ENCODE measurements around the gene XRN1.

XRN1 gene

GRCh38 chr3:142470826-142471225, 23.0 kb upstream of the XRN1 start:
- TF ChIP-seq CTCF (conservative IDR thresholded peaks at IDR 0.05; ENCODE audit: control insufficient read depth, insufficient read depth, low read depth, low read length): no peak
- no peak overlapping the region for H3K4me3 ChIP-seq (ENCODE audit: control insufficient read depth, low read depth, low read length)
- no peak for DNase-seq (ENCODE audit: low read depth)

- TF ChIP-seq CTCF (conservative IDR thresholded peaks at IDR 0.05; ENCODE audit: control insufficient read depth, insufficient read depth, low read depth, low read length): no peak
- no peak for DNase-seq (ENCODE audit: low read depth)
- H3K4me3 ChIP-seq (ENCODE audit: control insufficient read depth, low read depth, low read length): no peak overlapping the region
Measured at GRCh38 chr3:142468456-142468855, 20.6 kb upstream of the XRN1 start.

GRCh38 chr3:142467768-142468167, 19.9 kb upstream of the XRN1 start:
- no peak overlapping the region for H3K4me3 ChIP-seq (ENCODE audit: control insufficient read depth, low read depth, low read length)
- TF ChIP-seq CTCF (conservative IDR thresholded peaks at IDR 0.05; ENCODE audit: control insufficient read depth, insufficient read depth, low read depth, low read length): no peak
- no peak for DNase-seq (ENCODE audit: low read depth)

GRCh38 chr3:142460689-142461088, 12.9 kb upstream of the XRN1 start:
- H3K4me3 ChIP-seq (ENCODE audit: control insufficient read depth, low read depth, low read length): no peak overlapping the region
- DNase-seq (ENCODE audit: low read depth): no peak
- no peak for TF ChIP-seq CTCF (conservative IDR thresholded peaks at IDR 0.05; ENCODE audit: control insufficient read depth, insufficient read depth, low read depth, low read length)

GRCh38 chr3:142459929-142460328, 12.1 kb upstream of the XRN1 start:
- peak; percentile 40 for DNase-seq (ENCODE audit: low read depth)
- H3K4me3 ChIP-seq (ENCODE audit: control insufficient read depth, low read depth, low read length): no peak overlapping the region
- TF ChIP-seq CTCF (conservative IDR thresholded peaks at IDR 0.05; ENCODE audit: control insufficient read depth, insufficient read depth, low read depth, low read length): no peak

- DNase-seq (ENCODE audit: low read depth): no peak
- no peak overlapping the region for H3K4me3 ChIP-seq (ENCODE audit: control insufficient read depth, low read depth, low read length)
- no peak for TF ChIP-seq CTCF (conservative IDR thresholded peaks at IDR 0.05; ENCODE audit: control insufficient read depth, insufficient read depth, low read depth, low read length)
Measured at GRCh38 chr3:142459096-142459495, 11.3 kb upstream of the XRN1 start.

GRCh38 chr3:142450881-142451280, 3.0 kb upstream of the XRN1 start:
- H3K4me3 ChIP-seq (ENCODE audit: control insufficient read depth, low read depth, low read length): no peak overlapping the region
- DNase-seq (ENCODE audit: low read depth): no peak
- no peak for TF ChIP-seq CTCF (conservative IDR thresholded peaks at IDR 0.05; ENCODE audit: control insufficient read depth, insufficient read depth, low read depth, low read length)
